NCI-H526 (cell line): Measurements from ENCODE around the gene SPATA46.
"Not testable (repeated sequence)": the region's sequence is repeated elsewhere in the genome, so short reads cannot be mapped to it uniquely, and the experiment has no call there.

Experiments used
- DNase-seq, 2 experiments: peaks; one replicate each; lab custom pipeline; 2025; lab: John Stamatoyannopoulos, UW

Gene SPATA46

GRCh38 chr1:162357681-162358266 lies 18.9 kb downstream of the SPATA46 start:
- DNase-seq: peak; percentile 18 to 80

GRCh38 chr1:162353702-162354101 lies 23.0 kb downstream of the SPATA46 start:
- peak in 1 of 2 experiments; percentile 28 for DNase-seq

GRCh38 chr1:162353078-162353477 lies 23.6 kb downstream of the SPATA46 start:
- no peak for DNase-seq

GRCh38 chr1:162351874-162352273 lies 24.8 kb downstream of the SPATA46 start:
- not testable (repeated sequence) for DNase-seq

- DNase-seq: no peak
Measured at GRCh38 chr1:162351246-162351842, 25.3 kb downstream of the SPATA46 start.

GRCh38 chr1:162349635-162350330 lies 26.9 kb downstream of the SPATA46 start:
- DNase-seq: peak; percentile 33 to 44

GRCh38 chr1:162347281-162347680 lies 29.4 kb downstream of the SPATA46 start:
- DNase-seq: no peak

GRCh38 chr1:162343470-162343869 lies 33.2 kb downstream of the SPATA46 start:
- no peak for DNase-seq

GRCh38 chr1:162342452-162342983 lies 34.1 kb downstream of the SPATA46 start:
- no peak for DNase-seq

- no peak for DNase-seq
Measured at GRCh38 chr1:162336621-162337285, 39.9 kb downstream of the SPATA46 start.

- DNase-seq: no peak
Measured at GRCh38 chr1:162335126-162335525, 41.5 kb downstream of the SPATA46 start.

GRCh38 chr1:162333991-162334390 lies 42.7 kb downstream of the SPATA46 start:
- DNase-seq: no peak

GRCh38 chr1:162329826-162330225 lies 46.8 kb downstream of the SPATA46 start:
- no peak for DNase-seq

- no peak for DNase-seq
Measured at GRCh38 chr1:162328512-162328911, 48.1 kb downstream of the SPATA46 start.

GRCh38 chr1:162327788-162328165 lies 48.9 kb downstream of the SPATA46 start:
- DNase-seq: no peak

- no peak for DNase-seq
Measured at GRCh38 chr1:162327144-162327787, 49.4 kb downstream of the SPATA46 start.

- no peak for DNase-seq
Measured at GRCh38 chr1:162326559-162326958, 50.1 kb downstream of the SPATA46 start.

GRCh38 chr1:162324396-162324795 lies 52.3 kb downstream of the SPATA46 start:
- DNase-seq: peak; percentile 60 to 73
